GM23338 (cell line): ENCODE measurements around the gene ECE1. TPM values are rescaled to one million over a fixed set of nuclear protein-coding genes. Genes with fewer than 3 reads are reported as not detected.
"Not testable (repeated sequence)": the region's sequence is repeated elsewhere in the genome, so short reads cannot be mapped to it uniquely, and the experiment has no call there.

Source experiments
- ATAC-seq: fragments of 200-7000 bp; cut with Tn5 transposase; 3 replicates; pipeline ENCODE4 v1.9.1; 2020
- DNase-seq: peaks from one replicate; pipeline ENCODE4 v3.0.0-alpha.2; 2015; ENCODE audit warnings: low spot score
- H2AFZ ChIP-seq: fragments of 200-600 bp; sonication (generic); 2 replicates; pipeline ENCODE4 v1.8.0; 2016; ENCODE audit warnings: antibody characterized with exemption, mild to moderate bottlenecking, moderate library complexity
- H3F3A ChIP-seq: fragments of 200-600 bp; sonication (generic); replicated peaks from 2 replicates; pipeline ENCODE4 v1.8.0; 2017; ENCODE audit warnings: antibody characterized with exemption, mixed run types, low read depth
- H3K27ac ChIP-seq: fragments of 200-600 bp; sonication (generic); 2 replicates; pipeline ENCODE4 v1.6.1; 2016; ENCODE audit warnings: low read depth
- H3K27me3 ChIP-seq: fragments of 200-600 bp; sonication (generic); 2 replicates; pipeline ENCODE4 v1.8.0; 2016; ENCODE audit warnings: mild to moderate bottlenecking, mixed run types, moderate library complexity; ENCODE audit not compliant: insufficient read depth
- H3K36me3 ChIP-seq: fragments of 200-600 bp; sonication (generic); 2 replicates; pipeline ENCODE4 v1.8.0; 2016; ENCODE audit warnings: mild to moderate bottlenecking; ENCODE audit not compliant: insufficient read depth
- H3K4me1 ChIP-seq: fragments of 200-600 bp; sonication (generic); 2 replicates; pipeline ENCODE4 v1.8.0; 2016; ENCODE audit warnings: mild to moderate bottlenecking, moderate library complexity; ENCODE audit not compliant: insufficient read depth
- H3K4me2 ChIP-seq: fragments of 200-600 bp; sonication (generic); 2 replicates; pipeline ENCODE4 v1.7.1; 2017; ENCODE audit warnings: mixed run types
- H3K4me3 ChIP-seq: fragments of 200-600 bp; sonication (generic); 2 replicates; pipeline ENCODE4 v1.6.1; 2016; ENCODE audit warnings: mixed run types
- H3K79me2 ChIP-seq: fragments of 200-600 bp; sonication (generic); replicated peaks from 2 replicates; pipeline ENCODE4 v1.8.0; 2017; ENCODE audit warnings: mild to moderate bottlenecking; ENCODE audit not compliant: insufficient read depth
- H3K9me2 ChIP-seq: fragments of 200-600 bp; sonication (generic); 2 replicates; pipeline ENCODE4 v1.8.0; 2017; ENCODE audit not compliant: insufficient read depth
- H4K20me1 ChIP-seq: fragments of 200-600 bp; sonication (generic); replicated peaks from 2 replicates; pipeline ENCODE4 v1.8.0; 2017; ENCODE audit warnings: mild to moderate bottlenecking; ENCODE audit not compliant: insufficient read depth
- H3K27ac Mint-ChIP-seq: 2 replicates; pipeline ENCODE4 v1.8.0; 2020; ENCODE audit warnings: inconsistent platforms, mild to moderate bottlenecking, moderate library complexity, mixed read lengths
- H3K27me3 Mint-ChIP-seq: 3 replicates; pipeline ENCODE4 v1.8.0; 2022; ENCODE audit warnings: low read depth, mild to moderate bottlenecking, moderate library complexity, mixed read lengths, inconsistent platforms; ENCODE audit not compliant: insufficient read depth, poor library complexity
- H3K36me3 Mint-ChIP-seq: 3 replicates; pipeline ENCODE4 v1.8.0; 2021; ENCODE audit warnings: low read depth, mild to moderate bottlenecking, inconsistent platforms, moderate library complexity, mixed read lengths
- H3K4me1 Mint-ChIP-seq: 3 replicates; pipeline ENCODE4 v1.8.0; 2020; ENCODE audit warnings: mild to moderate bottlenecking, inconsistent platforms, mixed read lengths
- H3K4me3 Mint-ChIP-seq: 3 replicates; pipeline ENCODE4 v1.8.0; 2021; ENCODE audit warnings: moderate library complexity, mild to moderate bottlenecking, inconsistent platforms, mixed read lengths
- H3K9me3 Mint-ChIP-seq: 3 replicates; pipeline ENCODE4 v1.8.0; 2020; ENCODE audit warnings: moderate library complexity, mild to moderate bottlenecking, inconsistent platforms, mixed read lengths
- CREB1 ChIP-seq: fragments of 250-450 bp; sonication (Bioruptor Pico); IDR thresholded peaks from 2 replicates; pipeline ENCODE4 v1.5.0; 2020; ENCODE audit warnings: low read depth, mild to moderate bottlenecking, moderate library complexity
- EZH2 ChIP-seq: fragments of 200-600 bp; sonication (generic); IDR thresholded peaks from one replicate; pipeline ENCODE4 v1.8.0; 2017; ENCODE audit warnings: antibody characterized with exemption, mild to moderate bottlenecking, low read depth; ENCODE audit not compliant: unreplicated experiment
- EZH2phosphoT487 ChIP-seq: fragments of 200-600 bp; sonication (generic); IDR thresholded peaks from one replicate; pipeline ENCODE4 v1.8.1; 2018; ENCODE audit warnings: antibody characterized with exemption; ENCODE audit not compliant: unreplicated experiment
- JUNB ChIP-seq: IDR thresholded peaks from one replicate; pipeline ENCODE4 v1.6.1; 2016; ENCODE audit warnings: antibody characterized with exemption; ENCODE audit not compliant: unreplicated experiment
- NANOG ChIP-seq: IDR thresholded peaks from 2 replicates; pipeline ENCODE4 v1.6.1; 2016; ENCODE audit warnings: antibody characterized with exemption, borderline replicate concordance
- POLR2AphosphoS5 ChIP-seq: IDR thresholded peaks from 2 replicates; pipeline ENCODE4 v1.6.1; 2016; ENCODE audit warnings: antibody characterized with exemption, low read depth
- STAT1 ChIP-seq: IDR thresholded peaks from one replicate; pipeline ENCODE4 v1.6.1; 2016; ENCODE audit warnings: antibody characterized with exemption; ENCODE audit not compliant: unreplicated experiment
- ZNF114 ChIP-seq: fragments of 250-450 bp; sonication (Bioruptor Pico); IDR thresholded peaks from 2 replicates; pipeline ENCODE4 v1.5.0; 2020; ENCODE audit warnings: mild to moderate bottlenecking, moderate library complexity
- ZNF331 ChIP-seq: fragments of 250-450 bp; sonication (Bioruptor Pico); IDR thresholded peaks from 2 replicates; pipeline ENCODE4 v1.5.0; 2020; ENCODE audit warnings: low read depth, mild to moderate bottlenecking, moderate library complexity
- polyA plus RNA-seq: library from polyadenylated mRNA; unstranded; fragments of >200 nt; fragmentation: Nextera tagmentation; extraction: Ambion mirVana; gene quantifications from 2 replicates; pipeline ENCODE4 v1.2.1, GENCODE V29; 2016
- total RNA-seq: library from RNA; depleted of rRNA; stranded (reverse); fragments of >200 nt; shearing (Covaris generic); gene quantifications from 2 replicates; pipeline ENCODE4 v1.2.3, GENCODE V29; 2014
- TF ChIP-seq, protein P1 (sequence below): IDR thresholded peaks from 2 replicates; pipeline ENCODE4 v1.6.1; 2016; ENCODE audit warnings: antibody characterized with exemption
- TF ChIP-seq, protein P2 (sequence below), 2 experiments: fragments of 200-600 bp in 1 of 2; sonication (generic) in 1 of 2; conservative IDR thresholded peaks; 2 replicates each; pipeline versions ENCODE4 v1.5.1 to v1.6.1; 2016 to 2017; ENCODE audit warnings: antibody characterized with exemption in 2 of 2, low read depth in 2 of 2, mild to moderate bottlenecking in 2 of 2, moderate library complexity in 1 of 2
- TF ChIP-seq, protein P3 (sequence below): IDR thresholded peaks from one replicate; pipeline ENCODE4 v1.6.1; 2018; ENCODE audit warnings: antibody characterized with exemption; ENCODE audit not compliant: unreplicated experiment

Gene ECE1
- total and polyA plus RNA-seq, 2 experiments from 2014 or later: 11.0 to 45.0 TPM

DNA sequence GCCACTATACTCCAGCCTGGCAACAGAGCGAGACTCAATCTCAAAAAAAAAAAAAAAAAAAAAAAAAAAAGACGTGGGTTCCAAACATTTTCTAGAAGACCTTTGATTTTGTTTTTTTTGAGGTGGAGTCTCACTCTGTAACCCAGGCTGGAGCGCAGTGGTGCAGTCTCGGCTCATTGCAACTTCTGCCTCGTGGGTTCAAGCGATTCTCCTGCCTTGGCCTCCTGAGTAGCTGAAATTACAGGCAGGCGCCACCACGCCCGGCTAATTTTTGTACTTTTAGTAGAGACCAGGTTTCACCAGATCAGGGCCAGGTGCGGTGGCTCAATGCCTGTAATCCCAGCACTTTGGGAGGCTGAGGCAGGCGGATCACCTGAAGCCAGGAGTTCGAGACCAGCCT, 117.2 kb downstream of the ECE1 start:
- H3K9me2 ChIP-seq, H3K4me3 ChIP-seq, DNase-seq, H3K27me3 ChIP-seq, H3K27ac Mint-ChIP-seq, H3K4me3 Mint-ChIP-seq, H3F3A ChIP-seq, ATAC-seq, H3K9me3 Mint-ChIP-seq, H2AFZ ChIP-seq, H3K36me3 ChIP-seq, H3K4me2 ChIP-seq, H3K27ac ChIP-seq: not testable (repeated sequence)
- H3K4me1 ChIP-seq: peaks cover 18% of the 10 kb centered on the region
- Mint-ChIP-seq H3K36me3 (peaks cover 35% of the 10 kb centered on the region), H3K4me1 (peaks cover 18% of the 10 kb centered on the region), H3K27me3 (peaks cover 13% of the 10 kb centered on the region)
- peaks cover 79% of the 10 kb centered on the region for H3K79me2 ChIP-seq
- H4K20me1 ChIP-seq: peaks cover 45% of the 10 kb centered on the region

DNA sequence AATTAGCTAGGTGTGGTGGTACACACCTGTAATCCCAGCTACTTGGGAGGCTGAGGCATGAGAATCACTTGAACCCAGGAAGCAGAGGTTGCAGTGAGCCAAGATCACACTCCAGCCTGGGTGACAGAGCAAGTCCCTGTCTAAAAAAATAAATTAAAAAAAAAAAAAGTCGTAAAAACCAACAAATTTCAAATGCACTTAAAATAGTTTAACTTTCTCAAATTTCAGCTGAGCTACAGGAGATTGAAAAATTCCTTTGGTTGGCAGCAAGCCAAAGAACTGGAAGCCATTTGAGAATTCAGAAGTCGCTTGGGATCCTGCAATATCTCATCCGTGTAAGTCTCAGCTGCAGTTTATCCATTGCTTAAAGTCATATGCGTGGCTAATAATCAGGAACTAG, 119.4 kb downstream of the ECE1 start:
- not testable (repeated sequence) for H3K9me2 ChIP-seq, H3F3A ChIP-seq, H3K4me3 ChIP-seq, H3K27ac Mint-ChIP-seq, H3K4me2 ChIP-seq, H3K9me3 Mint-ChIP-seq, H2AFZ ChIP-seq, H3K27me3 Mint-ChIP-seq, H3K27ac ChIP-seq, DNase-seq, H3K4me3 Mint-ChIP-seq, ATAC-seq, H3K27me3 ChIP-seq
- Histone ChIP-seq H4K20me1 (peaks cover 57% of the 10 kb centered on the region), H3K4me1 (peaks cover 18% of the 10 kb centered on the region), H3K79me2 (peaks cover 100% of the 10 kb centered on the region), H3K36me3 (peaks cover 12% of the 10 kb centered on the region)
- Mint-ChIP-seq H3K36me3 (peaks cover 43% of the 10 kb centered on the region), H3K4me1 (peaks cover 18% of the 10 kb centered on the region; the same call in 2 of the 3 replicates)

DNA sequence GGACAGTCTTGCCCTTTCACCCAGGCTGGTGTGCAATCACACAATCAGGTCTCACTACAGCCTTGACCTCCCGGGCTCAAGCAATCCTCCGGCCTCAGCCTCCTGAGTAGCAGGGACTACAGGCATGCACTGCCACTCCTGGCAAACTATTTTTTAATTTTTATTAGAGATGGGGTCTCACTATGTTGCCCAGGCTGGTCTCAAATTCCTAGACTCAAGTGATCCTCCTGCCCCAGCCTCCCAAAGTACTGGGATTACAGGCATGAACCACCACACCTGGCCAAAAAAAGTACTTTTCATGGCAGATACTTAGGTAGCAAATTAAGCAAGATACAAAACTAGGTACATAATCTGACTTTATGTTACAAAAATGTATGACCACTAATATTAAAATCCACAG, 121.8 kb downstream of the ECE1 start:
- Histone ChIP-seq H4K20me1 (peaks cover 49% of the 10 kb centered on the region), H3K27me3 (no peaks in the 10 kb centered on the region), H3F3A (no peaks in the 10 kb centered on the region), H3K27ac (no peak overlapping the region), H3K36me3 (peaks cover 12% of the 10 kb centered on the region), H3K9me2 (no peaks in the 10 kb centered on the region), H3K4me1 (no peaks in the 10 kb centered on the region), H3K79me2 (peaks cover 100% of the 10 kb centered on the region), H2AFZ (no peak overlapping the region), H3K4me3 (no peak overlapping the region), H3K4me2 (no peak overlapping the region)
- no peak for ATAC-seq
- Mint-ChIP-seq H3K27me3 (no peaks in the 10 kb centered on the region), H3K4me3 (no peak overlapping the region), H3K9me3 (no peaks in the 10 kb centered on the region), H3K27ac (no peak overlapping the region), H3K36me3 (peaks cover 43% of the 10 kb centered on the region), H3K4me1 (no peaks in the 10 kb centered on the region)
- DNase-seq: no peak
- no peak for TF ChIP-seq JUNB
- TF ChIP-seq, protein P1, sequence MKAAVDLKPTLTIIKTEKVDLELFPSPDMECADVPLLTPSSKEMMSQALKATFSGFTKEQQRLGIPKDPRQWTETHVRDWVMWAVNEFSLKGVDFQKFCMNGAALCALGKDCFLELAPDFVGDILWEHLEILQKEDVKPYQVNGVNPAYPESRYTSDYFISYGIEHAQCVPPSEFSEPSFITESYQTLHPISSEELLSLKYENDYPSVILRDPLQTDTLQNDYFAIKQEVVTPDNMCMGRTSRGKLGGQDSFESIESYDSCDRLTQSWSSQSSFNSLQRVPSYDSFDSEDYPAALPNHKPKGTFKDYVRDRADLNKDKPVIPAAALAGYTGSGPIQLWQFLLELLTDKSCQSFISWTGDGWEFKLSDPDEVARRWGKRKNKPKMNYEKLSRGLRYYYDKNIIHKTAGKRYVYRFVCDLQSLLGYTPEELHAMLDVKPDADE: no peak
- TF ChIP-seq NANOG: no peak
- no peak for TF ChIP-seq CREB1 (CRISPR knock-in tag)
- TF ChIP-seq, protein P2, sequence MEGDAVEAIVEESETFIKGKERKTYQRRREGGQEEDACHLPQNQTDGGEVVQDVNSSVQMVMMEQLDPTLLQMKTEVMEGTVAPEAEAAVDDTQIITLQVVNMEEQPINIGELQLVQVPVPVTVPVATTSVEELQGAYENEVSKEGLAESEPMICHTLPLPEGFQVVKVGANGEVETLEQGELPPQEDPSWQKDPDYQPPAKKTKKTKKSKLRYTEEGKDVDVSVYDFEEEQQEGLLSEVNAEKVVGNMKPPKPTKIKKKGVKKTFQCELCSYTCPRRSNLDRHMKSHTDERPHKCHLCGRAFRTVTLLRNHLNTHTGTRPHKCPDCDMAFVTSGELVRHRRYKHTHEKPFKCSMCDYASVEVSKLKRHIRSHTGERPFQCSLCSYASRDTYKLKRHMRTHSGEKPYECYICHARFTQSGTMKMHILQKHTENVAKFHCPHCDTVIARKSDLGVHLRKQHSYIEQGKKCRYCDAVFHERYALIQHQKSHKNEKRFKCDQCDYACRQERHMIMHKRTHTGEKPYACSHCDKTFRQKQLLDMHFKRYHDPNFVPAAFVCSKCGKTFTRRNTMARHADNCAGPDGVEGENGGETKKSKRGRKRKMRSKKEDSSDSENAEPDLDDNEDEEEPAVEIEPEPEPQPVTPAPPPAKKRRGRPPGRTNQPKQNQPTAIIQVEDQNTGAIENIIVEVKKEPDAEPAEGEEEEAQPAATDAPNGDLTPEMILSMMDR (conservative IDR thresholded peaks at IDR 0.05; ENCODE audit: low read depth in 2 of 2): no peak
- TF ChIP-seq, protein P3, sequence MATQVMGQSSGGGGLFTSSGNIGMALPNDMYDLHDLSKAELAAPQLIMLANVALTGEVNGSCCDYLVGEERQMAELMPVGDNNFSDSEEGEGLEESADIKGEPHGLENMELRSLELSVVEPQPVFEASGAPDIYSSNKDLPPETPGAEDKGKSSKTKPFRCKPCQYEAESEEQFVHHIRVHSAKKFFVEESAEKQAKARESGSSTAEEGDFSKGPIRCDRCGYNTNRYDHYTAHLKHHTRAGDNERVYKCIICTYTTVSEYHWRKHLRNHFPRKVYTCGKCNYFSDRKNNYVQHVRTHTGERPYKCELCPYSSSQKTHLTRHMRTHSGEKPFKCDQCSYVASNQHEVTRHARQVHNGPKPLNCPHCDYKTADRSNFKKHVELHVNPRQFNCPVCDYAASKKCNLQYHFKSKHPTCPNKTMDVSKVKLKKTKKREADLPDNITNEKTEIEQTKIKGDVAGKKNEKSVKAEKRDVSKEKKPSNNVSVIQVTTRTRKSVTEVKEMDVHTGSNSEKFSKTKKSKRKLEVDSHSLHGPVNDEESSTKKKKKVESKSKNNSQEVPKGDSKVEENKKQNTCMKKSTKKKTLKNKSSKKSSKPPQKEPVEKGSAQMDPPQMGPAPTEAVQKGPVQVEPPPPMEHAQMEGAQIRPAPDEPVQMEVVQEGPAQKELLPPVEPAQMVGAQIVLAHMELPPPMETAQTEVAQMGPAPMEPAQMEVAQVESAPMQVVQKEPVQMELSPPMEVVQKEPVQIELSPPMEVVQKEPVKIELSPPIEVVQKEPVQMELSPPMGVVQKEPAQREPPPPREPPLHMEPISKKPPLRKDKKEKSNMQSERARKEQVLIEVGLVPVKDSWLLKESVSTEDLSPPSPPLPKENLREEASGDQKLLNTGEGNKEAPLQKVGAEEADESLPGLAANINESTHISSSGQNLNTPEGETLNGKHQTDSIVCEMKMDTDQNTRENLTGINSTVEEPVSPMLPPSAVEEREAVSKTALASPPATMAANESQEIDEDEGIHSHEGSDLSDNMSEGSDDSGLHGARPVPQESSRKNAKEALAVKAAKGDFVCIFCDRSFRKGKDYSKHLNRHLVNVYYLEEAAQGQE: no peak
- no peak for TF ChIP-seq ZNF114
- TF ChIP-seq EZH2phosphoT487: no peak
- no peak for TF ChIP-seq STAT1
- TF ChIP-seq ZNF331 (CRISPR knock-in tag): no peak
- TF ChIP-seq EZH2: no peak
- no peak for TF ChIP-seq POLR2AphosphoS5
